ENCODE results near the gene CHD5. TPM values are rescaled to one million over a fixed set of nuclear protein-coding genes. Genes with fewer than 3 reads are reported as not detected.

CHD5 gene
- total RNA-seq, 1 experiment from 2014 or later, result 1.6 TPM

- DNase-seq, result no peak
- peaks cover 34 to 43% of the 10 kb centered on the region in 2 experiments for H3K4me1 Mint-ChIP-seq
- peak overlapping the region; percentile 90 to 94 for H3K4me3 Mint-ChIP-seq
- Histone ChIP-seq H3K9ac (ENCODE audit: extremely low read depth, insufficient read length, low read length) (peak overlapping the region; percentile 75), H2BK5ac (ENCODE audit: insufficient read length, low read length) (peak overlapping the region; percentile 82), H2AK5ac (ENCODE audit: insufficient read length, low read length) (no peak overlapping the region), H4K5ac (ENCODE audit: insufficient read length, low read depth, low read length) (peak overlapping the region; percentile 89), H2BK120ac (ENCODE audit: low read depth, low read length, poor library complexity, severe bottlenecking) (no peak overlapping the region), H3K79me1 (ENCODE audit: insufficient read depth, low read depth, low read length, poor library complexity, severe bottlenecking) (no peaks in the 10 kb centered on the region), H3K4ac (ENCODE audit: low read depth, low read length) (no peak overlapping the region; the same call in 1 of the 2 replicates), H2BK15ac (ENCODE audit: low read depth, low read length) (peak overlapping the region; percentile 73), H3K23ac (ENCODE audit: insufficient read length, low read depth, low read length) (no peak overlapping the region), H3K79me2 (ENCODE audit: insufficient read depth, low read length) (peaks cover 25% of the 10 kb centered on the region; the same call in 1 of the 2 replicates), H3K4me2 (ENCODE audit: insufficient read depth, insufficient read length, low read length) (peak overlapping the region; percentile 91), H2BK12ac (ENCODE audit: insufficient read length, low read depth, low read length) (peak overlapping the region; percentile 92), H3K14ac (ENCODE audit: insufficient read depth, low read length) (peak overlapping the region; percentile 86), H3K56ac (ENCODE audit: insufficient read length, low read depth, low read length) (no peak overlapping the region), H4K91ac (ENCODE audit: insufficient read length, low read depth, low read length) (peak overlapping the region; percentile 53), H3K27ac (ENCODE audit: insufficient read length, low read depth, low read length) (peak overlapping the region; percentile 69), H3K4me1 (ENCODE audit: insufficient read depth, low read length) (peaks cover 4% of the 10 kb centered on the region; the same call in 1 of the 2 replicates), H2BK20ac (ENCODE audit: low read depth, low read length, poor library complexity, severe bottlenecking) (no peak overlapping the region), H3K23me2 (ENCODE audit: insufficient read length, low read depth, low read length, poor library complexity, severe bottlenecking) (peaks cover 20% of the 10 kb centered on the region), H4K8ac (replicated peaks; ENCODE audit: insufficient read length, low read depth, low read length) (no peak overlapping the region), H3K18ac (ENCODE audit: insufficient read length, low read depth, low read length) (peak overlapping the region; percentile 77), H2AFZ (ENCODE audit: low read length) (no peak overlapping the region), H3K9me3 (ENCODE audit: control insufficient read depth, low read depth, low read length) (no peaks in the 10 kb centered on the region), H3K27me3 (ENCODE audit: insufficient read depth, low read length) (no peaks in the 10 kb centered on the region), H4K20me1 (ENCODE audit: control insufficient read depth, insufficient read depth, insufficient read length) (no peaks in the 10 kb centered on the region), H3T11ph (ENCODE audit: low read length) (no peak overlapping the region)
- no CpG with 5 or more reads among the region's 10 CpGs for WGBS (ENCODE audit: extremely low coverage, insufficient read length, low lambda C conversion rate)
- H3K36me3 Mint-ChIP-seq (ENCODE audit: insufficient read depth in 1 of 3, low read depth in 3 of 3), result peaks cover 28 to 33% (median 30%) of the 10 kb centered on the region in 3 experiments
- H3K27me3 Mint-ChIP-seq (ENCODE audit: low read depth), result peaks cover 5% of the 10 kb centered on the region; the same call in 1 of the 2 replicates
- H3K9me3 Mint-ChIP-seq, result no peaks in the 10 kb centered on the region
- H3K27ac Mint-ChIP-seq, result peak overlapping the region; percentile 56 to 99 (median 98)
- TF ChIP-seq CTCF (conservative IDR thresholded peaks at IDR 0.05), result no peak
Observed at GRCh38 chr1:6200188-6200809, 20.2 kb upstream of the CHD5 start.
